H1 (cell line): ENCODE measurements around the gene ADAMTS17. TPM values are rescaled to one million over a fixed set of nuclear protein-coding genes. Genes with fewer than 3 reads are reported as not detected.

Source experiments
- CTCF ChIA-PET: fragments of 300-600 bp; sonication (Branson Sonifier 250); formaldehyde crosslinking; loops from one replicate; lab custom pipeline; 2021; ENCODE audit not compliant: partially characterized antibody; lab: Charles Lee
- POLR2A ChIA-PET: fragments of 300-600 bp; sonication (Branson Sonifier 250); formaldehyde crosslinking; loops from one replicate; lab custom pipeline; 2021; ENCODE audit warnings: inconsistent platforms; ENCODE audit not compliant: partially characterized antibody; lab: Charles Lee
- DNase-seq, 2 experiments: peaks; one replicate each; pipeline versions ENCODE4 v3.0.0 to v3.0.0-alpha.2; 2010 to 2022; ENCODE audit warnings: low spot score in 2 of 2, low read depth in 1 of 2, mixed read lengths in 1 of 2
- FAIRE-seq: peaks from 2 replicates; lab custom pipeline; 2011; peaks lifted over from hg19 to GRCh38; lab: Jason Lieb, UNC
- H2AFZ ChIP-seq: 2 replicates; pipeline ENCODE4 v1.8.1; 2012; ENCODE audit warnings: low read length, inconsistent platforms
- H2AK5ac ChIP-seq: 2 replicates; pipeline ENCODE4 v1.6.1; 2013; ENCODE audit warnings: low read depth, low read length
- H2BK120ac ChIP-seq: replicated peaks from 2 replicates; pipeline ENCODE3; 2013; ENCODE audit warnings: low read depth, low read length, inconsistent platforms
- H2BK12ac ChIP-seq: 2 replicates; pipeline ENCODE4 v1.6.1; 2013; ENCODE audit warnings: low read depth, low read length
- H2BK15ac ChIP-seq: 2 replicates; pipeline ENCODE4 v1.6.1; 2013; ENCODE audit warnings: low read length
- H2BK20ac ChIP-seq: 2 replicates; pipeline ENCODE4 v1.6.1; 2013; ENCODE audit warnings: low read length
- H2BK5ac ChIP-seq: 2 replicates; pipeline ENCODE4 v1.6.1; 2013; ENCODE audit warnings: low read depth, low read length
- H3K14ac ChIP-seq: 2 replicates; pipeline ENCODE4 v1.6.1; 2013; ENCODE audit warnings: inconsistent platforms; ENCODE audit not compliant: insufficient read length
- H3K18ac ChIP-seq: 2 replicates; pipeline ENCODE4 v1.6.1; 2013; ENCODE audit warnings: low read length; ENCODE audit errors: extremely low read depth
- H3K23ac ChIP-seq: 2 replicates; pipeline ENCODE4 v1.6.1; 2013; ENCODE audit warnings: inconsistent platforms; ENCODE audit not compliant: insufficient read length
- H3K23me2 ChIP-seq: 2 replicates; pipeline ENCODE4 v1.6.1; 2013; ENCODE audit warnings: low read depth, low read length
- H3K27ac ChIP-seq: 2 replicates; pipeline ENCODE4 v1.6.1; 2011; ENCODE audit warnings: low read depth, low read length, inconsistent platforms
- H3K27me3 ChIP-seq, 4 experiments: replicated peaks in 1 of 4; 1 replicate in 1 of 4; 2 replicates in 3 of 4; pipeline versions ENCODE4 v1.6.1 to v1.8.1; 2011 to 2013; ENCODE audit warnings: low read length in 3 of 4, mild to moderate bottlenecking in 3 of 4, inconsistent platforms in 2 of 4, mixed read lengths in 2 of 4, moderate library complexity in 1 of 4; ENCODE audit not compliant: control insufficient read depth in 3 of 4, insufficient read depth in 3 of 4; ENCODE audit errors: extremely low read depth in 1 of 4
- H3K36me3 ChIP-seq, 4 experiments: 2 replicates each; pipeline versions ENCODE4 v1.6.1 to v1.8.1; 2011 to 2013; ENCODE audit warnings: mild to moderate bottlenecking in 4 of 4, low read length in 3 of 4, moderate library complexity in 2 of 4, control low read depth in 1 of 4, inconsistent platforms in 1 of 4; ENCODE audit not compliant: insufficient read depth in 4 of 4, control insufficient read depth in 2 of 4
- H3K4ac ChIP-seq: replicated peaks from 2 replicates; pipeline ENCODE3; 2013; ENCODE audit warnings: low read length, low read depth, mixed read lengths, inconsistent platforms; ENCODE audit not compliant: insufficient read length
- H3K4me1 ChIP-seq, 4 experiments: replicated peaks in 1 of 4; 1 replicate in 1 of 4; 2 replicates in 3 of 4; pipeline versions ENCODE4 v1.6.1 to v1.8.1; 2011 to 2013; ENCODE audit warnings: low read length in 3 of 4, inconsistent platforms in 2 of 4, mixed read lengths in 1 of 4; ENCODE audit not compliant: insufficient read depth in 4 of 4, control insufficient read depth in 3 of 4
- H3K4me2 ChIP-seq, 2 experiments: 2 replicates each; pipeline versions ENCODE4 v1.6.1 to v1.8.1; 2011 to 2013; ENCODE audit warnings: low read depth in 2 of 2, low read length in 2 of 2, control low read depth in 1 of 2, inconsistent platforms in 1 of 2, mild to moderate bottlenecking in 1 of 2; ENCODE audit not compliant: insufficient read depth in 1 of 2
- H3K4me3 ChIP-seq, 4 experiments: fragments of 200-600, 300-600 bp in 1 of 4; sonication (generic), shearing (Covaris generic), sonication (Bioruptor Twin) in 1 of 4; 2 replicates each; pipeline versions ENCODE4 v1.5.1 to v1.8.1; 2011 to 2016; ENCODE audit warnings: low read length in 4 of 4, low read depth in 3 of 4, control low read depth in 2 of 4, inconsistent platforms in 2 of 4, mild to moderate bottlenecking in 2 of 4, mixed read lengths in 1 of 4, moderate library complexity in 1 of 4; ENCODE audit not compliant: insufficient read depth in 2 of 4; ENCODE audit errors: extremely low read depth in 1 of 4
- H3K56ac ChIP-seq: replicated peaks from 2 replicates; pipeline ENCODE3; 2013; ENCODE audit warnings: low read depth, mild to moderate bottlenecking, mixed read lengths, low read length, inconsistent platforms; ENCODE audit not compliant: insufficient read length
- H3K79me1 ChIP-seq: 2 replicates; pipeline ENCODE4 v1.6.1; 2013; ENCODE audit warnings: low read depth, low read length, control low read depth
- H3K79me2 ChIP-seq, 2 experiments: 2 replicates each; pipeline versions ENCODE4 v1.6.1 to v1.8.1; 2012 to 2013; ENCODE audit warnings: low read length in 2 of 2, mild to moderate bottlenecking in 2 of 2, inconsistent platforms in 1 of 2; ENCODE audit not compliant: insufficient read depth in 2 of 2, control insufficient read depth in 1 of 2
- H3K9ac ChIP-seq, 4 experiments: replicated peaks in 1 of 4; 1 replicate in 1 of 4; 2 replicates in 3 of 4; pipeline versions ENCODE4 v1.6.1 to v1.8.1; 2011 to 2013; ENCODE audit warnings: low read depth in 3 of 4, low read length in 3 of 4, control low read depth in 2 of 4, mild to moderate bottlenecking in 2 of 4, moderate library complexity in 2 of 4, inconsistent platforms in 1 of 4; ENCODE audit errors: extremely low read depth in 1 of 4
- H3K9me3 ChIP-seq, 2 experiments: 2 replicates each; pipeline versions ENCODE4 v1.6.1 to v1.8.1; 2012 to 2013; ENCODE audit warnings: mild to moderate bottlenecking in 2 of 2, moderate library complexity in 2 of 2, control low read depth in 1 of 2, inconsistent platforms in 1 of 2, low read depth in 1 of 2, low read length in 1 of 2, mixed read lengths in 1 of 2; ENCODE audit not compliant: insufficient read depth in 2 of 2
- H4K20me1 ChIP-seq, 2 experiments: replicated peaks in 1 of 2; 2 replicates each; pipeline versions ENCODE3 to v1.8.1; 2011 to 2013; ENCODE audit warnings: inconsistent platforms in 2 of 2, low read length in 2 of 2, mild to moderate bottlenecking in 1 of 2; ENCODE audit not compliant: insufficient read depth in 2 of 2, control insufficient read depth in 1 of 2
- H4K5ac ChIP-seq: 2 replicates; pipeline ENCODE4 v1.6.1; 2013; ENCODE audit warnings: low read length, low read depth, mixed read lengths, inconsistent platforms; ENCODE audit not compliant: insufficient read length
- H4K8ac ChIP-seq: 2 replicates; pipeline ENCODE4 v1.8.0; 2013; ENCODE audit warnings: mild to moderate bottlenecking, moderate library complexity, low read length, inconsistent platforms; ENCODE audit not compliant: insufficient read depth; ENCODE audit errors: extremely low read depth
- H4K91ac ChIP-seq: replicated peaks from 2 replicates; pipeline ENCODE3; 2013; ENCODE audit warnings: low read length, mixed read lengths, inconsistent platforms; ENCODE audit not compliant: insufficient read length
- ATF3 ChIP-seq: IDR thresholded peaks from 2 replicates; pipeline ENCODE4 v1.6.1; 2011; ENCODE audit warnings: low read depth, mild to moderate bottlenecking, low read length; ENCODE audit not compliant: insufficient read depth
- BACH1 ChIP-seq: IDR thresholded peaks from 2 replicates; pipeline ENCODE4 v1.6.1; 2012; ENCODE audit warnings: low read length, improper control_type of control experiment
- CEBPB ChIP-seq: IDR thresholded peaks from 2 replicates; pipeline ENCODE4 v1.6.1; 2012; ENCODE audit warnings: low read depth, low read length
- CREB1 ChIP-seq: IDR thresholded peaks from 2 replicates; pipeline ENCODE4 v1.6.1; 2012; ENCODE audit warnings: inconsistent platforms
- FOSL1 ChIP-seq: IDR thresholded peaks from 2 replicates; pipeline ENCODE4 v1.6.1; 2011; ENCODE audit warnings: mild to moderate bottlenecking, low read depth, low read length, moderate library complexity; ENCODE audit not compliant: insufficient read depth
- HDAC6 ChIP-seq: IDR thresholded peaks from one replicate; pipeline ENCODE4 v1.7.1; 2012; ENCODE audit warnings: low read depth, mild to moderate bottlenecking, inconsistent platforms, low read length, moderate library complexity
- JUN ChIP-seq: IDR thresholded peaks from 2 replicates; pipeline ENCODE4 v1.6.1; 2011; ENCODE audit warnings: low read depth, mild to moderate bottlenecking, improper control_type of control experiment, low read length
- KDM1A ChIP-seq: fragments of 200-600, 300-600 bp; sonication (generic); IDR thresholded peaks from 2 replicates; pipeline ENCODE4 v1.7.1; 2016; ENCODE audit warnings: mild to moderate bottlenecking, low read length, borderline replicate concordance
- MAX ChIP-seq: IDR thresholded peaks from 2 replicates; pipeline ENCODE4 v1.6.1; 2012; ENCODE audit warnings: inconsistent platforms
- POLR2AphosphoS5 ChIP-seq: IDR thresholded peaks from 2 replicates; pipeline ENCODE4 v1.6.1; 2011; ENCODE audit warnings: low read depth, low read length
- SAP30 ChIP-seq: fragments of 300-600 bp; sonication (generic); IDR thresholded peaks from 2 replicates; pipeline ENCODE4 v1.7.1; 2012; ENCODE audit warnings: low read length, moderate library complexity, mild to moderate bottlenecking, inconsistent platforms; ENCODE audit not compliant: insufficient read depth, insufficient replicate concordance
- WGBS, 2 experiments: shearing (Covaris generic) in 1 of 2; methylation state at CpG; one replicate each; pipeline versions ENCODE4 v1.1.6 to v1.1.7; 2013 to 2015; ENCODE audit warnings: low lambda C conversion rate in 2 of 2, mixed read lengths in 2 of 2, inconsistent platforms in 1 of 2, low coverage in 1 of 2, missing lambda C conversion rate in 1 of 2; ENCODE audit not compliant: insufficient replicate concordance in 2 of 2, insufficient coverage in 1 of 2, insufficient read length in 1 of 2; ENCODE audit errors: extremely low coverage in 1 of 2, missing lambda C conversion rate in 1 of 2; 5-methylcytosine and 5-hydroxymethylcytosine counted together
- polyA plus RNA-seq, 7 experiments: library from polyadenylated mRNA; depleted of rRNA in 3 of 7; stranded (reverse) in 5 of 7; unstranded in 2 of 7; fragments of >200 nt in 5 of 7; fragments of 200-250 nt in 2 of 7; gene quantifications; 1 replicate in 5 of 7; 2 replicates in 1 of 7; 4 replicates in 1 of 7; pipeline versions ENCODE4 v1.2.1 to v1.2.3, GENCODE V29; 2011 to 2013; ENCODE audit warnings: missing spikeins in 2 of 7, mixed read lengths in 2 of 7
- total RNA-seq: library from RNA; stranded (reverse); fragmentation: NEBNext Ultra II Directional; extraction: Animal tissue kit (Norgen Biotek cat#: 25700); gene quantifications from 2 replicates; pipeline ENCODE4 v1.2.1, GENCODE V29; 2021

The ADAMTS17 gene
- total and polyA plus RNA-seq, 2 of the 8 experiments (the other 6 are each of a cell fraction or from before 2014, with no cell fraction given): 0.51 to 1.7 TPM

GRCh38 chr15:99943466-99943865 is 398.3 kb downstream of the ADAMTS17 start:
- TF ChIP-seq JUN (no peak), CREB1 (no peak), FOSL1 (no peak), KDM1A (no peak), CEBPB (no peak), POLR2AphosphoS5 (no peak), HDAC6 (no peak), SAP30 (no peak), MAX (no peak), BACH1 (no peak), ATF3 (no peak)
- no peaks in the 10 kb centered on the region for H3K79me1 ChIP-seq
- H2BK5ac ChIP-seq: no peak overlapping the region
- no peaks in the 10 kb centered on the region for H3K27me3 ChIP-seq
- H3K14ac ChIP-seq: no peak overlapping the region
- no peaks in the 10 kb centered on the region for H3K4me1 ChIP-seq
- H3K4ac ChIP-seq: no peak overlapping the region
- no peak overlapping the region for H4K8ac ChIP-seq
- H3K56ac ChIP-seq: no peak overlapping the region
- no peak overlapping the region for H2BK15ac ChIP-seq
- FAIRE-seq: no peak
- no peaks in the 10 kb centered on the region for H3K36me3 ChIP-seq
- no peaks in the 10 kb centered on the region for H4K20me1 ChIP-seq
- no peak overlapping the region for H3K4me2 ChIP-seq
- H3K9ac ChIP-seq: no peak overlapping the region
- H3K23ac ChIP-seq: no peak overlapping the region
- DNase-seq: no peak
- no peak overlapping the region for H3K4me3 ChIP-seq
- H2BK12ac ChIP-seq: no peak overlapping the region
- CTCF ChIA-PET: interaction anchor here (0.6 to 2.8 kb wide), 6 partner anchors 9 to 385 kb away, joined by 4 to 10 read pairs (median 6); no protein-coding TSS in a partner anchor
- H2AFZ ChIP-seq: no peak overlapping the region
- H2BK120ac ChIP-seq: no peak overlapping the region
- 90% methylated on average over 7 of the region's 7 CpGs; no CpG with 5 or more reads in 1 of the 2 experiments for WGBS, 2 experiments
- no peaks in the 10 kb centered on the region; a peak in 1 of 4 replicates for H3K9me3 ChIP-seq
- no peaks in the 10 kb centered on the region for H3K79me2 ChIP-seq
- H4K5ac ChIP-seq: no peak overlapping the region
- no peak overlapping the region for H2BK20ac ChIP-seq
- H4K91ac ChIP-seq: no peak overlapping the region
- no peak overlapping the region for H3K18ac ChIP-seq
- no peak overlapping the region for H2AK5ac ChIP-seq
- POLR2A ChIA-PET: no interaction called here
- no peaks in the 10 kb centered on the region for H3K23me2 ChIP-seq
- no peak overlapping the region for H3K27ac ChIP-seq
